HG02571 (cell line): ENCODE results near the gene RPS29.
"Not testable (repeated sequence)": the region's sequence is repeated elsewhere in the genome, so short reads cannot be mapped to it uniquely, and the experiment has no call there.

Source experiments
- ATAC-seq: cut with Tn5 transposase; IDR thresholded peaks from one replicate; pipeline ENCODE4 v1.9.1; 2021; ENCODE audit warnings: mild to moderate bottlenecking, moderate library complexity; ENCODE audit not compliant: unreplicated experiment

RPS29 gene

DNA sequence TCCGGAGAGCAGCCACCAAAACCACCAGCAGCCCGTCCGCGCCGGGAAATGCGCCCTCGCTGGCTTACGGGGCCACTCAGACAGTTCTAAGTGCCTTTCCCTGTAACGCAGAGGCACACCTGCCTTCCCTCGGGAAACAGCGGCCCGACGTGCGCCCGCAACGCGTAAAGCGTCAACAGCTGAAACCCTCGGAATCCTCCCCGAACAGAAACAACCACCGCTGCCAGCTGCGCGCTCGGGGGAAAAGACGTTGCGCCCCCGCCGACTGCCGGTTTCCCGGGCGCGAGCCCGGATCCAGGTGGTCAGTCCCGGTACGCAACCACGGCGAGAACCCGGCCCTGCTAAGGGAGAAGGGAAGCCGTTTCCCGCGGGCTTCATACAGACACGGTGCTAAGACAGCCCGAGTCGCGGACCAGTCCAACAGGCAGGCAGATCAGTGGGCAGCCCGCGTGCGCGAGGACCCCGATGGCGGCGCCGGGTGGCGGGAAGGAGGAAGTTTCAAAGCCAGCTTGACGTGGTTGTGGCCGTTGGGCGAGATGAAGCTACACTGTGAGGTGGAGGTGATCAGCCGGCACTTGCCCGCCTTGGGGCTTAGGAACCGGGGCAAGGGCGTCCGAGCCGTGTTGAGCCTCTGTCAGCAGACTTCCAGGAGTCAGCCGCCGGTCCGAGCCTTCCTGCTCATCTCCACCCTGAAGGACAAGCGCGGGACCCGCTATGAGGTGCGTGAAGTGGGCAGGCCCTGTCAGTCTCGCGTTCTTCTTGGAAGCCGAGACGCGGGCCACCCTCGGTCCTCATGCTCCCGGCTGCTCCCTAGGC lies 12.5 kb upstream of the RPS29 start, which contains the start of gene LRR1:
Gene LRR1, plus strand, starts transcription at position 456 of the 816 bp plus-strand sequence. Its CDS starts 81 bp downstream, at position 537.
- ATAC-seq = peak; percentile 54

DNA sequence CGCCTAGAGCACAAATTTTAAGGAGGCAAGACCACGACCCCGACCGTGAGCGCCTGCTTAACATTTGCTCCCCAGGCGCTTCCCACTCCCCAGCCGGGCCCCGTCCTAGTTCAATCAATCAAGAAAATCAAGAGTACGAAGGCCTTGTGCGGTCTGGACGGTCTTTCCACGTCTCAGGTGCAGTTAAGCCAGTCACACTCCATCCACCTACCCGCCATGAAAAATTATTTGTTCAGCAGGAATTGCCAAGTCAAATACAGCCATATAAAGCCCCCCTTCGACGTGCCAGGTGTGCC lies 12.0 kb upstream of the RPS29 start:
- ATAC-seq = no peak

DNA sequence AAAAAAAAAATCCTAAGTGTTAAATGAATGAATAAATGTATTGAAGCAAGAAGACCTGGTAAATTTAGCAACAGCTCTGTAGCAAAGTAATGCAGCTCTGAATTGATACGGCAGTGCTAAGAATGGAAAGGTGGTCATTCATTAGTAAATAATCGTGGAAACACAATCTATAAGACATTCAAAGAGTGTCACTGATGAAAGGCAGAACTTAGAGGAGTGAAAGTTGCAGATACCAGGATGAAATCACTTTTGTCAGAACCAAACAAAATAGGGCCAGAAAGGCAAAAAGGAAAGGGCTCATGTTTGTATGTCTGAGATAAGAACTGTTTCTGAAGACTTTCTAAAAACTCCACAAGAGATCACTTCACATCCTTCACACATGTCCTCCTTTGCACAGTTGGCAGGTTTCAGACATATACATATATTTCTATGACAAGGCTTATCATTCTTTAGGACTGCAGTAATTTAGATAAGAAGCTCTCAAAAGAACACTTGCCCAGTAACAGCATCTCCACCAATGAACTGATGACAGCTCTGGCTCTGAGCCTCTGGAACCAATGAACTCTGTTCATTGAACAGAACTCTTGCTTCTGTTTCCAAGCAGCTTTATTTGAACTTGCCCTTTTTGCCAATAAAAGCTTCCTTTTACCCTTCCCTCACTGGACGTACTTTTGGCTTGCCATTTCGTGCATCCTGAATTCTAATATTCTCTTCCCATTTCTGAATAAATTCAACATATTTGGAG lies 8.3 kb upstream of the RPS29 start:
- ATAC-seq = no peak

DNA sequence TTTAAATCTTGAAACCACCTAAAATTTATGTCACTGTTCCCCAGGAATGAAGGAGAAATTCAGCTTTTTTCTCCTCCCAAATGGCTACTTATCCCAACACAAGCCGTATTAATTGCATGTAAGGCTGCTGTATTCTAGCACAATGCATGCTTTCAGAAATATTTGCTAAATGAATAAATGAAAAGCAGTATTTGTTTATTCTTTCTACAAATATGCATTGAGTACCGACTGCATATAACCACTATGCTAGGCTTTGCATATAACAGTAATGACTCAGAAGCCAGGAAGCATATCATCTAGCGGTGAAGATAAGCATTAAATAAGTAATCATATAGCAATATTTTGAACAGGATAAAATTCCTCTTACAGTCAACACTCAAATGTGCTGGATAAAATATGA lies 6.8 kb upstream of the RPS29 start:
- ATAC-seq = no peak

DNA sequence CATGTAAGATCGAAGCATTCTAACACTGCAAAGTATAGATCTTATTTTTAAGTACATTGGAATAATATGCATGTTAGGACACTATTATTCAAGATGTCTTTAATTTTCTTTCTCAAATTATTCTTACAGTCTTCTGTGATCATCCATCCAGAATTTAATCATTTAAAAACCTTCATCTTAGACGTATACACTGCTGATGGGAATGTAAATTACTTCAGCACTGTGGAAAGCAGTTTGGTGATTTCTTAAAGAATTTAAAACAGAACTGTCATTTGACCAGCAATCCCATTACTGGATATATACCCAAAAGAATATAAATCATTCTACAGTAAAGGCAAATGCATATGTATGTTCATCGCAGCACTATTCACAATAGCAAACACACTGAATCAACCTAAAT lies 3.2 kb upstream of the RPS29 start:
- no peak for ATAC-seq

DNA sequence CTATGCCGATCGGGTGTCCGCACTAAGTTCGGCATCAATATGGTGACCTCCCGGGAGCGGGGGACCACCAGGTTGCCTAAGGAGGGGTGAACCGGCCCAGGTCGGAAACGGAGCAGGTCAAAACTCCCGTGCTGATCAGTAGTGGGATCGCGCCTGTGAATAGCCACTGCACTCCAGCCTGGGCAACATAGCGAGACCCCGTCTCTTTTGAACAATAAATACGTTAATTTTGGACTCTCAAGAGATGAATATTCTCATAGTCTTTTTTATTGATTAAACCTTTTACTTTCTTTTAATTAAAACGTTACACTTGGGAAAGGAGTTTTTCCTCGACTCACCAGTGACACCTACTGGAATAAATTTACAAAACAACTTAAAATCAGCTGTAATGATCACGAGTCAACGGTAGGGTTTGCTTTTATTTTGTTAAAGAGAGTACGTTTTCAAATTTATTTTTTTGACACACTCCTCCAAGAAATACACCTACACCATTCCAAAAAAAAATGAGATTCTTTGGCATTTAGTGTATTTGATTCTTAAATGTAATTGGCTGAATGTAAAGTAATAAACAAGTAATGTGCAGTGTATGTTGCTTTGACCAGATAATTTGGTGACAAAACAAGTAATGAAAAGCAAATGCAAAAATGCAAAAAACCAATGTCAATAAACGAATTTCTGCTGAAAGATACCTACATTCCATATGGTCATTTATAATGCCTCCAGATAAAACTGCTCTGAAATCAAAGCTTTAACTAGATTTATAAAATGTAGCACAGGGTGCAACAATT lies 687 bp upstream of the RPS29 start:
- ATAC-seq = peak; percentile 19

DNA sequence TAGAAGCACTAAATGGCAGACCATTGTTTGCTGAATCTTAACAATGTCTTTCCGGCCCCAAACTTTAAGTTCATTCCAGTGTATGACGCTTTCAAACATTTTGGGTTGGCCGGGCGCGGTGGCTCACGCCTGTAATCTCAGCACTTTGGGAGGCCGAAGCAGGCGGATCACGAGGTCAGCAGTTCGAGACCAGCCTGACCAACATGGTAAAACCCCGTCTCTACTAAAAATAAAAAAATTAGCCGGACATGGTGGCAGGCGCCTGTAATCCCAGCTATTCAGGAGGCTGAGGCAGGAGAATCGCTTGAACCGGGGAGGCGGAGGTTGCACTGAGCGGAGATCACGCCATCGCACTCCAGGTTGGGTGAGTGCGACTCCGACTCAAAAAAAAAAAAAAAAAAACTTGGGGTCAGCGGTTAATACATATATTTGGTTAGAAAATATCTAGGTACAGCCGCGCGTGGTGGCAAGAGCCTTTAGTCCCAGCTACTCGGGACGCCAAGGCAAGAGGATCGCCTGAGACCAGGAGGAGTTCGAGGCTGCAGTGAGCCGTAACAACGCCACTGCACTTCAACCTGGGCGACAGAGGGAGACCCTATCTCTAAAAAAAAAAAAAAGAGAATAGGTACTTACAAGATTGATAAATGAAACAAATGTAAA lies 1.1 kb downstream of the RPS29 start:
- not testable (repeated sequence) for ATAC-seq

DNA sequence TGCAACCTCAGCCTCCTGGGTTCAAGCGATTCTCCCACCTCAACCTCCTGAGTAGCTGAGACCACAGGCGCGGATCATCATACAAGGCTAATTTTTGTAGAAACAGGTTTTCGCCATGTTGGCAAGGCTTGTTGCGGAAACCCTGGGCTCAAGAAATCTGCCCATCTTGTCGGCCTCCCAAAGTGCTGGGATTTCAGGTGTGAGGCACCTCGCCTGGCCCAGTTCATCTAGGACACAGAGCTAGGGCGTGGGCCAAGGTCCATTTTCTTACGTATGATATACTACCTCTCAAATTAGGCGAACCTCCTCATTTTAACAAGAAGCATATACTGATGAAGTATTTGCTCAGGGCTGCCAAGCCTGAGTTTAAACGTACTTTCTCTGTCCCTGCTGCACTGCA lies 2.1 kb downstream of the RPS29 start:
- ATAC-seq = no peak

DNA sequence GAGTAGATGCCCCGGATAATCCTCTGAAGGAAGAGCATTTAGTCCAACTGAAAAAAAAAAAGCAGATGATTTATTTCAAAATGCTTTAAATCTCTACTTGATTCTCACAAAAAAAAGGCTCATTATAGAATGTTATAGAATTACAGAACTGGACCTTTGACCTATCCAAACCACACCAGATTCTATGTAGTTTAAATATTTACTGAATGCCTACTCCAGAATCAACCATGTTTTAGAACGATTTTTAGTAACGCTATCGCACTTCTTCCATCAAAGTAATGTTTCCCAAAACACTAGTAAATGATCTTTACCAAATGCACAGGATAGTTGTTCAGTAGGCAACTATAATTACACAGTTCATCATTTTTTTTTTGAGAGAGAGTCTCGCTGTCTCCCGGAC lies 2.6 kb downstream of the RPS29 start:
- no peak for ATAC-seq

DNA sequence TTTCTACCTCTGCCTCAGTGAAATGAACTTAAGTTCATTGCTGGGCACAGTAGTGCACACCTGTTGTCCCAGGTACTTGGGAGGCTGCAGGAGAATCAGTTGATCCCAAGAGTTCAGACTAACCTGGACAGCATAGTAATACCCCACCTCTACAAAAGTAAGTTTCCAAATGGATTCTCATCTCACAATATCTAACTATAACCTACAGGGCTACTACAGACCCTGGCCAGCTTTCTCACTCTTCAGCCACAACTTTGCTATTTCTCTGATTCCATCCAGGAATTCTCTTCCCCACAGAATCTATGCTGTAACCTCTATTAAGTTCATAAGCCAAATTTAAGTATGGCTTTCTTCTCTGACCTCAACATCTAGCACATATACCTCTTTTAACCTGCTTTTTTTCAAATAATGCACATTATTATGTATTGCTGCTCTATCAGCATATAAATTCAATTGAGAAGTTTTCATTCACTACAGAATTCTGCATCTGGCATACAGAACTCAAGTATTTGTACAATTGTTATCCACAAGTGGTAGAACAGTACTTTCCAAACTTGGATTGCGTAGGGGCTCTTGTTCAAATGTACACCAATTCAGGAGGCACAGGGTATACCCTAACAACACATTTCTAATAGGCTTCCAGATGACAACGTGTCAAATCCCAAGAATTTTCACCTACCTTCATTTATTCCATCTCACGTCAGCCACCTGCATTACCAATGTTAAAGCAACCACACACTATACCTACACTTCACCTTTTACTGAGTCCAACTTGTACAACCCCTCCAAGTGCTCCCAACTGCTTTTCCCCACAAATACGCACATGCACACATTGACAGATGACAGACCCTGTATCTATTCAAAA lies 3.8 kb downstream of the RPS29 start:
- no peak for ATAC-seq

DNA sequence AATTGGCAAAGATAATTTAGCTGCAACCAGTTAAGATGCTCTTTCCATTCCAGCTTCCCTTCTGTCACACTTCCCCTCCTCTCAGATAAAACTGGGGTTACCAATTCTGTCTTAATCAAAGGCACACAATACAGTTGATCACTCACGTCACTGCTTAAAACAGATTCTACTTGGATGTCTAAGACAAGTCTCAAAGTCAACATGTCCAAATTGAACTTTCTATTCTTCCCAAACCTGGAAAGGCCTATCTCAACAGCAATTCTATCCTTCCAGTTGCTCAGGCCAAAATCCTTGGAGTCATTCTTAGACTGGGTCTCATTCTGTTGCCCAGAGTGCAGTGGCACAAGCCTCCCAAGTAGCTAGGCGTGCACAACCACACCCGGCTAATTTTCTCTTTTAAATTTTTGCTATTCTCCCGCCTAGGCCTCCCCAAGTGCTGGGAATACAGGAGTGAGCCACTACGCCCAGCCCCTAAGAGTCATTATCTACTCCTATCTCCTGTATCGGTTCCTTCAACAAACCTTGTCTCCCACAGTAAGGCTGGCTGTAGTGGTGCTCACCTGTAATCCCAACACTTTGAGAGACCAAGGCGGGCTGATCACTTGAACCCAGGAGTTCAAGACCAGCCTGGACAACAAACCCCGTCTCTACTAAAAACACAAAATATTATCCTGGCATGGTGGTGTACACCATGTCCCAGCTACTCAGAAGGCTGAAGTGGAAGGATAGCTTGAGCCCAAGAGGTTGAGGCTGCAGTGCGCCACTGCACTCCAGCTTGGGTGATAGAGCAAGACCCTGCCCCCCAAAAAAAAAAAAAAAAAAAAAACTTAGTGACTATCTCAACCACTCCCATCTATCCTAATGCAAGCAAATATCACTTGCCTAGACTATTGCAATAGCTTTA lies 4.7 kb downstream of the RPS29 start:
- ATAC-seq = no peak

DNA sequence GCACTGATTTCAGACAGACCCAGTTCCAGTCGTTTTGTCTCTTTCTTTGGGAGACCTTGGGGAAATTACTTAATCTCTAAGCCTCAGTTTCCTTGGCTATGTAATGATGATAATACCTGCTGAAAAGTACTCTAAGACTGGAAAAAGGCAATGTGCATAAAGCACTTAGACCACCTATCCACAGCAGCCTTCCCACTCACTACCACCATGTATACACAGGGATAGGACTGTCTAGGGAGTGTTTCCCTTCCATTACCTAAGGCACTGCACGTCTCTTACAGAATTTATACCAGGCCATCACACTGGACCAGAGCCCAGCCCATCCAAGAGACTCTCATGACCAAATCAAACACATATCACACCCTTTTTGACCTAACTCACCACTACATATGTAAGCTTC lies 6.3 kb downstream of the RPS29 start:
- ATAC-seq = no peak

DNA sequence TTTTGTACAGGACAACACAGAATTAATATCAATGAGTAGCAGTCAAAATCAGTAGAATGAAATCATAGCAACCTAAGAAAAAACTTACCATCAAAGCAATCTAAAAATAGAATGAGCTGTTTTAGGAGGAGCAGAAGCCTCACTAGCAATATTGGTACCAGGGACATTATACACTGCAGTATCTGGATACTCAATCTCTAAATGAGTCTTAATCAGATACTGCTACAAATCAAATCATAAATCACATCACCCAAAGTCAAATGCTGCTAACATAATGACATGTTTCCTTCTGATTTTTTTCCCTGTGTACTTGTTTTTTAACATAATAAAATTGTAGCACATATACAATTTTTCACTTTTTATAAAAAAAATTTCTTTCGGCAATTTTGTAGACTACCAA lies 8.0 kb downstream of the RPS29 start:
- ATAC-seq = no peak

DNA sequence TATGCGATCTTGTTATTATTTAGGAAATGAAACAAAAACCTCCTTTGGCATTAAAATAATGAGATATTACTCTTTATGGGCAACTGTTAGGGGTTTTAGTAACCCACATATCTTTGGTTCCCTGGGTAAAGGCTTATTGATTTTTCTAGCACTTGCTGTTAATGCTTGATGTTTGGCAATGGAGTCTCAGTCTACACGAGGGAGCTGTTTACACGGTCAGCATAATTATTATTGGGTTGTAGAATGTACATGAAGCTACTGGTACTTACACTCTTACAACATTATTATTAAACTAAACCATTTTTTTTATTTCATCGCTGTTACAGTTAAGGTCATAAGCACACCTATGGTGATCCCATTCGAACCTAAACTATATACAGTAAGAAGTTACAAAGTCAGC lies 12.1 kb downstream of the RPS29 start:
- ATAC-seq = no peak

DNA sequence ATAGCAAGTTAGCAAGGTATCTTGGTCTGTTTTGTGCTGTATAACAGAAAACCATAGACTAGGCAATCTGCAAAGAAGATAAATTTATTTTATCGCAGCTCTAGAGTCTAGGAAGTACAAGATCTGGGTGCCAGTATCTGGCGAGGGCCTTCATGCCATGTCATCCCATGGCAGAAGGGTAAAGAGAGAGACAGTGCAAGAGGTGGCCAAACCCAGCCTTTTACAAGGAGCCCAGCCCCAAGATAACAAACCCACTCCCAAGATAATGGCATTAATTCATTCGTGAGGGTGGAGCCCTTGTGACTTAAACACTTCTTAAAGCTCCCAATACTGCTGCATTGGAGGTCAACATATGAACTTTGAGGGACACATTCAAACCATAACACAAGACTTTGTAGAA lies 16.9 kb downstream of the RPS29 start:
- no peak for ATAC-seq

DNA sequence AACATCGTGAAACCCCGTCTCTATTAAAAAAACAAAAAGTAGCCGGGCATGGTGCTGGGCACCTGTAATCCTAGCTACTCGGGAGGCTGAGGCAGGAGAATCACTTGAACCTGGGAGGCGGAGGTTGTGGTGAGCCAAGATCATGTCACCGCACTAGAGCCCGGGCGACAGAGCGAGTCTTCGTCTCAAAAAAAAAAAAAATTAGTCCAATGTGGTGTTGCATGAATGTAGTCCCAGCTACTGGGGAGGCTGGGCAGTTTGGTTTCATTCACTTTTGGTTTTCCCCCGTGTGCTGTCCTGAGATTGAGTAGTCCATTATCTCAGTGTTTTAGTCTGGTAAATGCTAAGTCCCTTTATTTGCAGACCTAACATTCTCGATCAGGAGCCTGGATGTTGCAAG lies 19.5 kb downstream of the RPS29 start:
- ATAC-seq = no peak

DNA sequence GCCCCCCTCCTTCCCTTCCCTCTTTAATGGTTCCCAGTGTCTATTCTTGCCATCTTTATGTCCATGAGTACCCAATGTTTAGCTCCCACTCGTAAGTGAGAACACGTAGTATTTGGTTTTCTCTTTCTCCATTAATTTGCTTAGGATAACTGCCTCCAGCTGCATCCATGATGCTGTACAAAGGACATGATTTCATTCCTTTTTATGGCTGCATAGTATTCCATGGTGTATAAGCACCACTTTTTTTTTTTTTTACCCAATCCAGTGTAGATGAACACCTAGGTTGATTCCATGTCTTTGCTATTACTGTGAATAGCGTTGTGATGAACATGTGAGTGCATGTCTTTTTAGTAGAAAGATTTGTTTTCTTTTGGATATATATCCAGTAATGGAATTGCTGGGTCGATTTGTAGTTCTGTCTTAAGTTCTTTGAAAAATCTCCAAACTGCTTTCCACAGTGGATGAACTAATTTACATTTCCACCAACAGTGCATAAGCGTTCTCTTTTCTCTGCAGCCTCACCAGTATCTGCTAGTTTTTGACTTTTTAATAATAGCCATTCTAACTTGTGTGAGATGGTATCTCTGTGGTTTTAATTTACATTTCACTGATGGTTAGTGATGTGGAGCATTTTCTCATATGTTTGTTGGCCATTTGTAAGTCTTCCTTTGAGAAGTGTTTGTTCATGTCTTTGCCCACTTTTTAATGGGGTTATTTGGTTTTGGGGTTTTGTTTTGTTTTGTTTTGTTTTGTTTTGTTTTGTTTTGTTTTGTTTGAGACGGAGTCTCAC lies 26.0 kb downstream of the RPS29 start:
- ATAC-seq = no peak

DNA sequence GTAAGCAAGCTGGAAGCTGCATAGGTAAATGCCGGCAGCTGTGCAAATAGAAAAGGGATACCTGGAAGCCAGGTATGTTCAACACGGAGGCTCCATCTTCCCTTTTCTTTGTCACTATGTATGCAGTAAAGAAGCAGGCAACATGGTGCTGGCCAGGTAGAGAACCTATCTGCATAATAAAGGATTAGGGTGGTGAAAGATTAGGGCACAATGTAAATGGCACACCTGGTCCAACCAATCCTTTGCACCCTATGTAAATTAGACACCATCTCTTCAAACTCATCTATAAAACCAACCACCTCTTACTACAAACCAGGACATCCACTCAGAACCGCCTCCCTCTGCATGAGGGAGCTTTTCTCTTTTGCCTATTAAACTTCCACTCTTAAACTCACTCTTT lies 32.3 kb downstream of the RPS29 start:
- no peak for ATAC-seq
